ENCODE measurements around the gene PLEKHG3. TPM values are rescaled to one million over a fixed set of nuclear protein-coding genes. Genes with fewer than 3 reads are reported as not detected.

The PLEKHG3 gene
- total and polyA plus RNA-seq, 4 donors: 8.4 to 21.3 (median 14.6) TPM

DNA sequence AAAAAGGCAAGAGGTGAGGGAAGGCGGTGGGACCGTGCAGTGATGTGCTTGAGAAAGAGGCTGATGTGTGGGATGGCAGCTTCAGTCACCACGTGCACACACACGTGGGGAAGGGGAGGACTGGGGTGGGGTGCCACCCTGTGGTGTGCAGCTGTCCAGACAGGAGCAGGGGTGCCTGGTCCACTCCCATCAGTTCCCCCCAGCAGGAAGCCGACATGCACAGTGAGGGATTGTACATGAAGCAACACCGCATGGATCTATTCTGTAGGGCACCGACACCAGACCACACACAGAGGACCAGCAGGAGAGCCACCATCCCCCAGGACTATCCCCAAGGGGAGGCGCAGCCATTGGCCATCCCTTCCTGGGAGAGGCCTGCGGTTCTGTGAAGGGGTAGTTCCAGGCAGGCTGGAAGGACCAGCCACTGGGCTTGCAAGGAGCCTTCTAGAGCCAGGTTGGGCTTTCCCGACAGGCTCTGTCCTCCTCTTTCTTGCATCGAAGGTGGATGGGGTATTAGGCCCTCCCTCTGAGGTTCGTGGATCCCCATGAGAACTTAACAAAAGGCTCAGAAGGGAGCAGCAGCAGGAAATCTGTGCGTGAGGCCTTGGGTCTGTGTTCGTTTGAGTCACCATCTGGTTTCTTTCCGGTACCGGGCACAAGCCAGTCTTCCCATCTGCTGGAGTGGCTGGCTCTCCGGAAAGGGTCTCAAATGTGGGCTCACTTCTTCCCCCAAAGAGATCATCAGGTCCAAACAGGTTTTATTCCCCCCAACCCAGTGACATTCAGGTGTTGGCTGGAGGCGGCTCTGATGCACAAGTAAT is 59.8 kb downstream of the PLEKHG3 start:
- Histone ChIP-seq H3K27ac (ENCODE audit: low read depth in 1 of 2, low read length in 2 of 2) (no peak overlapping the region), H3K4me3 (ENCODE audit: low read depth in 1 of 3, low read length in 3 of 3) (no peak overlapping the region), H3K9me3 (ENCODE audit: control insufficient read depth in 4 of 4, low read length in 3 of 4) (no peaks in the 10 kb centered on the region), H3K9ac (ENCODE audit: low read depth in 1 of 2, low read length in 2 of 2) (no peak overlapping the region), H3K4me1 (ENCODE audit: control insufficient read depth in 4 of 4, insufficient read depth in 4 of 4, low read length in 3 of 4) (peaks cover 0 to 9% (median 4%) of the 10 kb centered on the region in 4 donors), H3K27me3 (ENCODE audit: control insufficient read depth in 4 of 4, insufficient read depth in 4 of 4, low read length in 3 of 4) (no peaks in the 10 kb centered on the region), H3K36me3 (ENCODE audit: control insufficient read depth in 4 of 4, insufficient read depth in 3 of 4, low read depth in 1 of 4, low read length in 3 of 4) (no peaks in the 10 kb centered on the region)
- 74% methylated on average over 18 of the region's 18 CpGs for WGBS
- no peak for TF ChIP-seq MAX (IDR thresholded peaks at IDR 0.05)
- no peak for TF ChIP-seq EGR1 (IDR thresholded peaks at IDR 0.05; ENCODE audit: low read depth in 2 of 2)
- TF ChIP-seq RXRA (IDR thresholded peaks at IDR 0.05): no peak
- TF ChIP-seq, protein P1, sequence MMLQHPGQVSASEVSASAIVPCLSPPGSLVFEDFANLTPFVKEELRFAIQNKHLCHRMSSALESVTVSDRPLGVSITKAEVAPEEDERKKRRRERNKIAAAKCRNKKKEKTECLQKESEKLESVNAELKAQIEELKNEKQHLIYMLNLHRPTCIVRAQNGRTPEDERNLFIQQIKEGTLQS (IDR thresholded peaks at IDR 0.05): no peak
- TF ChIP-seq, protein P2, sequence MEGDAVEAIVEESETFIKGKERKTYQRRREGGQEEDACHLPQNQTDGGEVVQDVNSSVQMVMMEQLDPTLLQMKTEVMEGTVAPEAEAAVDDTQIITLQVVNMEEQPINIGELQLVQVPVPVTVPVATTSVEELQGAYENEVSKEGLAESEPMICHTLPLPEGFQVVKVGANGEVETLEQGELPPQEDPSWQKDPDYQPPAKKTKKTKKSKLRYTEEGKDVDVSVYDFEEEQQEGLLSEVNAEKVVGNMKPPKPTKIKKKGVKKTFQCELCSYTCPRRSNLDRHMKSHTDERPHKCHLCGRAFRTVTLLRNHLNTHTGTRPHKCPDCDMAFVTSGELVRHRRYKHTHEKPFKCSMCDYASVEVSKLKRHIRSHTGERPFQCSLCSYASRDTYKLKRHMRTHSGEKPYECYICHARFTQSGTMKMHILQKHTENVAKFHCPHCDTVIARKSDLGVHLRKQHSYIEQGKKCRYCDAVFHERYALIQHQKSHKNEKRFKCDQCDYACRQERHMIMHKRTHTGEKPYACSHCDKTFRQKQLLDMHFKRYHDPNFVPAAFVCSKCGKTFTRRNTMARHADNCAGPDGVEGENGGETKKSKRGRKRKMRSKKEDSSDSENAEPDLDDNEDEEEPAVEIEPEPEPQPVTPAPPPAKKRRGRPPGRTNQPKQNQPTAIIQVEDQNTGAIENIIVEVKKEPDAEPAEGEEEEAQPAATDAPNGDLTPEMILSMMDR (IDR thresholded peaks at IDR 0.05; ENCODE audit: low read depth, low read length, missing input control): no peak
- no peak for TF ChIP-seq JUND (IDR thresholded peaks at IDR 0.05)
- TF ChIP-seq GABPA (IDR thresholded peaks at IDR 0.05 in 1 of 2, conservative IDR thresholded peaks at IDR 0.05 in 1 of 2): no peak
- TF ChIP-seq, protein P3, sequence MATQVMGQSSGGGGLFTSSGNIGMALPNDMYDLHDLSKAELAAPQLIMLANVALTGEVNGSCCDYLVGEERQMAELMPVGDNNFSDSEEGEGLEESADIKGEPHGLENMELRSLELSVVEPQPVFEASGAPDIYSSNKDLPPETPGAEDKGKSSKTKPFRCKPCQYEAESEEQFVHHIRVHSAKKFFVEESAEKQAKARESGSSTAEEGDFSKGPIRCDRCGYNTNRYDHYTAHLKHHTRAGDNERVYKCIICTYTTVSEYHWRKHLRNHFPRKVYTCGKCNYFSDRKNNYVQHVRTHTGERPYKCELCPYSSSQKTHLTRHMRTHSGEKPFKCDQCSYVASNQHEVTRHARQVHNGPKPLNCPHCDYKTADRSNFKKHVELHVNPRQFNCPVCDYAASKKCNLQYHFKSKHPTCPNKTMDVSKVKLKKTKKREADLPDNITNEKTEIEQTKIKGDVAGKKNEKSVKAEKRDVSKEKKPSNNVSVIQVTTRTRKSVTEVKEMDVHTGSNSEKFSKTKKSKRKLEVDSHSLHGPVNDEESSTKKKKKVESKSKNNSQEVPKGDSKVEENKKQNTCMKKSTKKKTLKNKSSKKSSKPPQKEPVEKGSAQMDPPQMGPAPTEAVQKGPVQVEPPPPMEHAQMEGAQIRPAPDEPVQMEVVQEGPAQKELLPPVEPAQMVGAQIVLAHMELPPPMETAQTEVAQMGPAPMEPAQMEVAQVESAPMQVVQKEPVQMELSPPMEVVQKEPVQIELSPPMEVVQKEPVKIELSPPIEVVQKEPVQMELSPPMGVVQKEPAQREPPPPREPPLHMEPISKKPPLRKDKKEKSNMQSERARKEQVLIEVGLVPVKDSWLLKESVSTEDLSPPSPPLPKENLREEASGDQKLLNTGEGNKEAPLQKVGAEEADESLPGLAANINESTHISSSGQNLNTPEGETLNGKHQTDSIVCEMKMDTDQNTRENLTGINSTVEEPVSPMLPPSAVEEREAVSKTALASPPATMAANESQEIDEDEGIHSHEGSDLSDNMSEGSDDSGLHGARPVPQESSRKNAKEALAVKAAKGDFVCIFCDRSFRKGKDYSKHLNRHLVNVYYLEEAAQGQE (IDR thresholded peaks at IDR 0.05): no peak
- no peak for TF ChIP-seq HNF4G (IDR thresholded peaks at IDR 0.05)
- TF ChIP-seq SP1 (IDR thresholded peaks at IDR 0.05): no peak
- TF ChIP-seq HNF4A (conservative IDR thresholded peaks at IDR 0.05): no peak
- no peak for TF ChIP-seq FOXA2 (IDR thresholded peaks at IDR 0.05)
- TF ChIP-seq NR2F2 (IDR thresholded peaks at IDR 0.05): no peak
- TF ChIP-seq, protein P4, sequence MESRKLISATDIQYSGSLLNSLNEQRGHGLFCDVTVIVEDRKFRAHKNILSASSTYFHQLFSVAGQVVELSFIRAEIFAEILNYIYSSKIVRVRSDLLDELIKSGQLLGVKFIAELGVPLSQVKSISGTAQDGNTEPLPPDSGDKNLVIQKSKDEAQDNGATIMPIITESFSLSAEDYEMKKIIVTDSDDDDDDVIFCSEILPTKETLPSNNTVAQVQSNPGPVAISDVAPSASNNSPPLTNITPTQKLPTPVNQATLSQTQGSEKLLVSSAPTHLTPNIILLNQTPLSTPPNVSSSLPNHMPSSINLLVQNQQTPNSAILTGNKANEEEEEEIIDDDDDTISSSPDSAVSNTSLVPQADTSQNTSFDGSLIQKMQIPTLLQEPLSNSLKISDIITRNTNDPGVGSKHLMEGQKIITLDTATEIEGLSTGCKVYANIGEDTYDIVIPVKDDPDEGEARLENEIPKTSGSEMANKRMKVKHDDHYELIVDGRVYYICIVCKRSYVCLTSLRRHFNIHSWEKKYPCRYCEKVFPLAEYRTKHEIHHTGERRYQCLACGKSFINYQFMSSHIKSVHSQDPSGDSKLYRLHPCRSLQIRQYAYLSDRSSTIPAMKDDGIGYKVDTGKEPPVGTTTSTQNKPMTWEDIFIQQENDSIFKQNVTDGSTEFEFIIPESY (IDR thresholded peaks at IDR 0.05): no peak
- no peak for DNase-seq (ENCODE audit: low spot score)

Data from liver (tissue), 9 donors.